ENCODE results near the gene SLC45A1.

SLC45A1 gene

GRCh38 chr1:8311068-8311718 lies 6.7 kb upstream of the SLC45A1 start:
- no peak for DNase-seq (ENCODE audit: low spot score)

- no peak for DNase-seq (ENCODE audit: low spot score)
Observed at GRCh38 chr1:8312235-8313218, 5.4 kb upstream of the SLC45A1 start.

GRCh38 chr1:8313231-8313630 lies 4.7 kb upstream of the SLC45A1 start:
- DNase-seq (ENCODE audit: low spot score), result no peak

DNA sequence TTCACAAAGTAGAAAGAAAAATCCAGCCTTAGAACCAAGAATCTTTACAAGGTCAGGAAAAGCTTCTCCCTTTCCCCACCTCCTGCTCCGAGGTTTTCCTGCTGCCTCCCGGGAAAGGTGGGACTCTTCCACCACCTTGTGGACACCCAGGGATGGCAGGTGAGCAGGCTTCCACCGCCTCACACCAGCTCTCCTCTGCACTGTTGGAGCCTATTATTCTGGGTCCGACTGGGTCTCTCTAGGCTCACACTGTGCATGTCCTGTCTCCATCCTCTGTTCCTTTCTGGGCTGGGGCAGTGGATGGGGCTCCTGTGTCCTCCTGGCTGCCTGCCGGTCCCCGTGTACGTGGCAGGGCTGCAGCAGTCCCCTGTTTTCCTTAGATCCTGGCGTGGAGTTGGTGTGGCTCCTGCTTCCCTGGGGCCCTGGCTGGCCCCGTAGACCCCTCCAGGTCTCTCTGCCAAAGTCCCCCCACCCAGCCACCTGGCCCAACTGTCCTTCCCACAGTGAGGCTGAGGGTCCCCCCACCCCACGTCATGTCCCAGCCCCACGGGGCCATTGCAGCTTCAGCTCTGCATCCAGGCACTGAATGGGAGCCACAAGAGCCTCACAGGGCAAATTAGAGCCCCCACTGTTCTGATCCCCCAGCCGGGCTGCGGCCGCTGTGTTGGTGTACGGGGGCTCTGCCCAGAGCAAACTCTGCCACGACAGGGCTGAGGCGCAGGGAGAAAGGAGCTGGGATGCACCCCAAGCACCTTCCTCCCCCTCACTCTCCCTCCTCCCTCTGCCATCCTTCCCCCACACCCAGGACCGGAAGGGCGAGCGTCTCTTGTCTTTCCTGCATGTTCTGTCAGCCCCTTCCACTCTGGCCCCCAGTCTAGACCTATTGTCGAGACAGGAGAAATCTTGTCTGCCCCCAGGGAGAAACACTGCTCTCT lies 3.3 kb upstream of the SLC45A1 start:
- DNase-seq (ENCODE audit: low spot score), result peak; percentile 38

DNA sequence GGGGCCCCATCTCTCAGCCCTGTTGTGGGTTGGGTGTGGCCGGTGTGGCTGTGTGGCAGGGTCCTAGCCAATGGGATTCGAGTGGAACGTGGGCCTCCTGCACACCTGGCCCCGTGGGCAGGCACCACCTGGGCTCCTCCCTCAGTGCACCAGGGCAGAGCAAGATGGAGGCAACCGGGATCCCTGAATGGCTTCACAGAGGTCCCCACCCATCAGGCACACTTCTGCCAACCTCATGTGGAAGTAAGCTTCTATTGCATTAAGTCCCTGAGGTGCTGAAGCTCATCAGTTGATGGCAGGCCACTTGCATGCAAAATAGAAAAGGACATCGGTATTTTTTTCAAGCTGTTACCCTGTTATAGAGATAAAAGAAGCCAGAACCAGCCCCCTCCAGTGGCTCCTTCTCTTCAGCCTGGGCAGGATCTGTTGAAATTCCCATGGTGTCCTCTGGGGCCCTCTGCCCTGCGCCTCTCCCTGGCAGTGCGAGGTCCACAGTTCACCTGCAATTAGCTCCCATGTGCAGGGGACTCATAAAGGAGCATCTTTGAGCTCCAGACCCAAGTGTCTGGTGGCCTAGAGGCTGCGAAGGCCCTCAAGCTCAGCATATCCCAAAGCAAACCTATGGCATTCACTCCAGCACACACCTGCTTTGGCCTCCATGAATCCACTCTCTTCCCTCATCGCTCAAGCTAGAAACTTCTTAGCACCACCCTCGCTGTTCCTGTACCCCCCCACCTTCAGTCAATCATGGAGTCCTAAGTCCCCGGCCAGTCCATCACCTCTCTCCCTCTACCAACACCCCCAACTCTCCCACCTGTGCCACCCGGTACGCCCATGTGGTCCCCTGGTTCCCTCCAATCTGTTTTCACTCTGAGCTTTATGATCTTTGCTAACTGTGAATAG lies 2.1 kb upstream of the SLC45A1 start:
- no peak for DNase-seq (ENCODE audit: low spot score)

- DNase-seq (ENCODE audit: low spot score), result no peak
Observed at GRCh38 chr1:8318436-8318835, 522 bp downstream of the SLC45A1 start.

- no peak for DNase-seq (ENCODE audit: low spot score)
Observed at GRCh38 chr1:8321612-8322011, 3.7 kb downstream of the SLC45A1 start.

DNA sequence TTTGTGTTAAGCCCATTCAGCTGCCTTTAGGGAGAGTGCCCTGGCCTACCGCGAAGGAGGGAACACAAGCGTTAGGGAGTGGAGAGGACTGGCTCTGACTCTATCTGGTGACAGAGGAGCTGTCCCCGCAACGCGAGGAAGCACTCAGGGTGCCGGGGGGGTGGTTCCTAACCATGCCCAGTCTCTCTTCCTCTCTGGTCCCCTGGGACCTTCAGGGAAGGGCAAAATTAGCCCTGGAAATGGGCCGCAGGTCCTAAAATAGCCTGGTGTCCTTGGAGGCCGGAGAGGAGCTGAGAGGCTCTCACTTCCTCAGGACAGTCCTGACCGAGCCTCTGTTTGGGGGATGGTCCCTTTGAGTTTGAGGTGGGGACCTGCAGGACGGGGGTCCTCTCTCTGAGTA lies 5.8 kb downstream of the SLC45A1 start:
- no peak for DNase-seq (ENCODE audit: low spot score)

DNA sequence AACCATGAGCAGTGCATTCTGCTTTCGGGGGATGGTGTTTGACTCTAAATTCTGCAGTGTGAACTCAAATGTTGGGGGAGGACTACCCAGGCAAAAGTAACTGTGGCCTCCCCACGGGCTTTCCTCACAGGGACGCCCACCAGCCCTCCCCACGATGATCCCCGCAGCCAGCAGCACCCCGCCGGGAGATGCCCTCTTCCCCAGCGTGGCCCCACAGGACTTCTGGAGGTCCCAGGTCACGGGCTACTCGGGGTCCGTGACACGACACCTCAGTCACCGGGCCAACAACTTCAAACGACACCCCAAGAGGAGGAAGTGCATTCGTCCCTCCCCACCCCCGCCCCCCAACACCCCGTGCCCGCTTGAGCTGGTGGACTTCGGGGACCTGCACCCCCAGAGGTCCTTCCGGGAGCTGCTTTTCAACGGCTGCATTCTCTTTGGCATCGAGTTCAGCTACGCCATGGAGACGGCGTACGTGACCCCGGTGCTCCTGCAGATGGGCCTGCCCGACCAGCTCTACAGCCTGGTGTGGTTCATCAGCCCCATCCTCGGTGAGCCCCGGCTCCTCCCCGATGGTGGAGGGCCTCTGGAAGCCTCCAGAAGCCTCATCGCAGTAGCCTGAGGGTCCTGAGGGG lies 6.4 kb downstream of the SLC45A1 start:
- no peak for DNase-seq (ENCODE audit: low spot score)

DNA sequence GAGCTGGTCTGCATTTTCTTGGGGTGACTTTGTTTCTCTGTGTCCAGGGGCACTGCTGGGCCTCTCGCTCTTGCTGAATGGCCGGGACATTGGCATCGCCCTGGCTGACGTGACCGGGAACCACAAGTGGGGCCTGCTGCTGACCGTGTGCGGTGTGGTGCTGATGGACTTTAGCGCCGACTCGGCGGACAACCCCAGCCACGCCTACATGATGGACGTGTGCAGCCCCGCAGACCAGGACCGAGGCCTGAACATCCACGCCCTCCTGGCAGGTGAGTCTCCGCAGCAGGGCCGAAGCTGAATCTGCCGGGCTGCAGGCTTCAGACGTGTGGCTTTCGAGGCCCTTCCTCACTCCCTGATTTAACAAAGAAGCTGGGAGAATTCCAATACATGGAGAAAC lies 7.9 kb downstream of the SLC45A1 start:
- DNase-seq (ENCODE audit: low spot score), result no peak

- DNase-seq (ENCODE audit: low spot score), result no peak
Observed at GRCh38 chr1:8326265-8326664, 8.4 kb downstream of the SLC45A1 start.

- no peak for DNase-seq (ENCODE audit: low spot score)
Observed at GRCh38 chr1:8328271-8328670, 10.4 kb downstream of the SLC45A1 start.

DNA sequence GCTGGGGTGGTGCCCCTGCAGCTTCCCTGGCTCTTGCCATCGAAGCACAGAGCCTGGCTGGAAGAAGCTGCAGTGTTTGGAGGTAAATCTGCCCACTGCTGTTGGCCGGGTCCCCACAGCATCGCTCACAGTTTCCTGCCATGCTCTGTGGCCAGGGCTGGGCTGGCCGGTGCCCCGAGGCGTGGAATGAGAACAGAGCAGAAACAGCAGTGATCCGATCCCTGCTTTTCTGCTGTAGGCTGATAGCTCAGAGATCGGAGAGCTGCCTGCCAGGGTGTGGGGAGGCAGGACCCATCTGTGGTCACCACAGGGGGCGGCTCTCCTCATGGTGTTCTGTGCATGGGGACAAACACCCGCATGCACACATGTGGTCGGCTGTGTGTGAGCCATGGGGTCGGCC lies 11.5 kb downstream of the SLC45A1 start:
- DNase-seq (ENCODE audit: low spot score), result no peak

GRCh38 chr1:8329858-8330257 lies 11.9 kb downstream of the SLC45A1 start:
- no peak for DNase-seq (ENCODE audit: low spot score)

GRCh38 chr1:8330271-8331125 lies 12.6 kb downstream of the SLC45A1 start:
- DNase-seq (ENCODE audit: low spot score), result no peak

- DNase-seq (ENCODE audit: low spot score), result no peak
Observed at GRCh38 chr1:8332806-8333205, 14.9 kb downstream of the SLC45A1 start.

DNA sequence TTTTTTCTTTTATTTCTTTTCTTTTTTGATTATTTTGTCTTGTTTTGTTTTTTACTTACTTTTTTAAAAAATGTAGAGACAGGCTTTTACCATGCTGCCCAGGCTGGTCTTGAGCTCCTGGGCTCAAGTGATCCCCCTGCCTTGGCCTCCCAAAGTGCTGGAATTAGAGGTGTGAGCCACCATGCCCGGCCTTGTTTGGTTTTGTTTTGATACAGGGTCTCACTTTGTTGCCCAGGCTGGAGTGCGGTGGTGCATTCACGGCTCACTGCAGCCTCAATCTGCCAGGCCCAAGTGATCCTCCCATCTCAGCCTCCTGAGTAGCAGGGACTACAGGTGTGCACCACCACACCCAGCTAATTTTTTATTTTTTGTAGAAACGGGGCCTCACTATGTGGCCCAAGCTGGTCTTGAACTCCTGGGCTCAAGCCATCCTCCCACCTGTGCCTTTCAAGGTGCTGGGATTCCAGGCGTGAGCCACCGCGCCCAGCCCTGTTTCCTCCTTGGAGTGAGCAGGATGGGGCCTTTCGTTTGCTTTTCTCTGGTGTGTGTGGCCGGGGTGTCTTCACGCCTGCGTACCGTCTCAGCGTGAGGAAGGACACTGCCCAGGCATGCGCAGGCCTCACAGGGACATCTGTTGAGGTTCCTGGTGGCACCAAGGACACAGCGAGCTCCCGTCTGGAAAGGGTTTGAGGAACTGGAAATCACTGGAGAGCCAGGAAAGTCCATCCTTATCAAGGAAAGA lies 15.5 kb downstream of the SLC45A1 start:
- DNase-seq (ENCODE audit: low spot score), result no peak

DNA sequence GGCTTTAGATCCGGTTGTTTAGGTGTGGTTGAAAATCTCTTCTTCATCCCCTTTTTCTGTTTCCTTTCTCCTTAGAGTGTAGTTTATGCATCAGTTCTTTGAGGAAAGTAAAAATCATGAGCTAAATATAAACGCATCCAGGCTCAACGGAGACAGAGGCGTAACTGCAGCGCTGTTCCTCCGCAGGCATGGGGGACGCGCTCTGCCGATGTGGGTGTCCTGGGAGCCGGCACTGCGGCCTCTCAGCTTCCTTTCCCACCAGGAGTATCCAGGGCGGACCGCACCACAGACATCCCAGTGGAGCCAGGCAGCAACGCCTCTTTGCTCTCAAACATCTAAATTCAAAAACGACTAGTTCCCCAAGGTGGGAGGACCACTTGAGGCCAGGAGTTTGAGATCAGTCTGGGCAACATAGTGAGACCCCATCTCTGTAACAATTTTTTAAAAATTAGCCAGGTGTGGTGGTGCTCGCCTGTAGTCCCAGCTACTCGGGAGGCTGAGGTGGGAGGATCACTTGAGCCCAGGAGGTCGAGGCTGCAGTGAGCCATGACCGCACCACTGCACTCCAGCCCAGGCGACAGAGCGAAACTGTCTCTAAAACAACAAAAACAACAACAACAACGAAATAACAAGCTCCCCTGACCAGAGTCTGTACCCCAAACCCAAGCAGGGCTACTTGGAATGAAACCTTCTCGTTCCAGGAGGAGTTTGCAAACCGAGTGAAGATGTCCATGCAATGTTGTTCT lies 16.4 kb downstream of the SLC45A1 start:
- no peak for DNase-seq (ENCODE audit: low spot score)
